Epithelial cell of esophagus (primary cell): ENCODE measurements around the gene ACY1.

Experiments
- DNase-seq: peaks from one replicate; pipeline ENCODE4 v3.0.0; 2010; ENCODE audit warnings: low read depth
- H3K4me3 ChIP-seq: 2 replicates; pipeline ENCODE4 v1.5.1; 2011; ENCODE audit warnings: mild to moderate bottlenecking, low read length, control low read depth
- TF ChIP-seq, protein P1 (sequence below): IDR thresholded peaks from 2 replicates; pipeline ENCODE4 v1.5.1; 2011; ENCODE audit warnings: low read depth, mild to moderate bottlenecking, low read length, control low read depth, inconsistent platforms; ENCODE audit not compliant: insufficient read depth; ENCODE audit errors: missing control alignments

Gene ACY1

GRCh38 chr3:51954713-51955112, 28.6 kb upstream of the ACY1 start:
- H3K4me3 ChIP-seq = no peak overlapping the region
- no peak for DNase-seq
- TF ChIP-seq, protein P1, sequence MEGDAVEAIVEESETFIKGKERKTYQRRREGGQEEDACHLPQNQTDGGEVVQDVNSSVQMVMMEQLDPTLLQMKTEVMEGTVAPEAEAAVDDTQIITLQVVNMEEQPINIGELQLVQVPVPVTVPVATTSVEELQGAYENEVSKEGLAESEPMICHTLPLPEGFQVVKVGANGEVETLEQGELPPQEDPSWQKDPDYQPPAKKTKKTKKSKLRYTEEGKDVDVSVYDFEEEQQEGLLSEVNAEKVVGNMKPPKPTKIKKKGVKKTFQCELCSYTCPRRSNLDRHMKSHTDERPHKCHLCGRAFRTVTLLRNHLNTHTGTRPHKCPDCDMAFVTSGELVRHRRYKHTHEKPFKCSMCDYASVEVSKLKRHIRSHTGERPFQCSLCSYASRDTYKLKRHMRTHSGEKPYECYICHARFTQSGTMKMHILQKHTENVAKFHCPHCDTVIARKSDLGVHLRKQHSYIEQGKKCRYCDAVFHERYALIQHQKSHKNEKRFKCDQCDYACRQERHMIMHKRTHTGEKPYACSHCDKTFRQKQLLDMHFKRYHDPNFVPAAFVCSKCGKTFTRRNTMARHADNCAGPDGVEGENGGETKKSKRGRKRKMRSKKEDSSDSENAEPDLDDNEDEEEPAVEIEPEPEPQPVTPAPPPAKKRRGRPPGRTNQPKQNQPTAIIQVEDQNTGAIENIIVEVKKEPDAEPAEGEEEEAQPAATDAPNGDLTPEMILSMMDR = no peak

DNA sequence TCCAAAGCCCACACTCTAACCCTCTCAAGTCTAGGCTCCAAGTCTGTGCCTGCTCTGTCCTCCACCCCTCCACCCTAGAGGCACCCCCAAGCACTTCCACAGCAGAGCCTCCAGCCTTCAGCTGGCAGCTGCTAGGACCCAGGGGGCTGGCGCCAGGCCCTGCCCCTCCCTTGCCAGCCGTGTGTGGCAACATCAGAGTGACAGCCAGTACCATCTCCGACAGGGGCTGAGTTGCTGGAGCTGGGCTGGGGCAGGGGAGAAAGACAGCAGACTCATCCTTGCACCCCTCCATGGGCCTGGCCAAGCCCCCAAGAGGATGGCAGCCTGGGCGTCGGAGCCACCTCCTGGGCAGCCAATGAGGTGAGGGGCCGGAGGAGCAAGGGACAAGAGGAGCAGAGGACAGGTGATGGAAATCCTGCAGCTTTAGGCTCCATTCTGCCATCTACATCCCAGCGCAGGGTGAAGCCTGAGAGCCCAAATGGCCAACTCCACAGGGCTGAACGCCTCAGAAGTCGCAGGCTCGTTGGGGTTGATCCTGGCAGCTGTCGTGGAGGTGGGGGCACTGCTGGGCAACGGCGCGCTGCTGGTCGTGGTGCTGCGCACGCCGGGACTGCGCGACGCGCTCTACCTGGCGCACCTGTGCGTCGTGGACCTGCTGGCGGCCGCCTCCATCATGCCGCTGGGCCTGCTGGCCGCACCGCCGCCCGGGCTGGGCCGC, 28.0 kb upstream of the ACY1 start, which contains the start of gene GPR62:
TSS of gene GPR62 (plus strand) at position 207 of the 718 bp plus-strand sequence. CDS start at position 479, 272 bp downstream.
- no peak within 1 kb of the TSS for H3K4me3 ChIP-seq
- no peak for DNase-seq

DNA sequence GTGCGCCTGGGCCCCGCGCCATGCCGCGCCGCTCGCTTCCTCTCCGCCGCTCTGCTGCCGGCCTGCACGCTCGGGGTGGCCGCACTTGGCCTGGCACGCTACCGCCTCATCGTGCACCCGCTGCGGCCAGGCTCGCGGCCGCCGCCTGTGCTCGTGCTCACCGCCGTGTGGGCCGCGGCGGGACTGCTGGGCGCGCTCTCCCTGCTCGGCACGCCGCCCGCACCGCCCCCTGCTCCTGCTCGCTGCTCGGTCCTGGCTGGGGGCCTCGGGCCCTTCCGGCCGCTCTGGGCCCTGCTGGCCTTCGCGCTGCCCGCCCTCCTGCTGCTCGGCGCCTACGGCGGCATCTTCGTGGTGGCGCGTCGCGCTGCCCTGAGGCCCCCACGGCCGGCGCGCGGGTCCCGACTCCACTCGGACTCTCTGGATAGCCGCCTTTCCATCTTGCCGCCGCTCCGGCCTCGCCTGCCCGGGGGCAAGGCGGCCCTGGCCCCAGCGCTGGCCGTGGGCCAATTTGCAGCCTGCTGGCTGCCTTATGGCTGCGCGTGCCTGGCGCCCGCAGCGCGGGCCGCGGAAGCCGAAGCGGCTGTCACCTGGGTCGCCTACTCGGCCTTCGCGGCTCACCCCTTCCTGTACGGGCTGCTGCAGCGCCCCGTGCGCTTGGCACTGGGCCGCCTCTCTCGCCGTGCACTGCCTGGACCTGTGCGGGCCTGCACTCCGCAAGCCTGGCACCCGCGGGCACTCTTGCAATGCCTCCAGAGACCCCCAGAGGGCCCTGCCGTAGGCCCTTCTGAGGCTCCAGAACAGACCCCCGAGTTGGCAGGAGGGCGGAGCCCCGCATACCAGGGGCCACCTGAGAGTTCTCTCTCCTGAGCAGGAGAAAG, 27.2 kb upstream of the ACY1 start:
- TF ChIP-seq, protein P1 = peak; percentile 72
- peak; percentile 83 for DNase-seq
- H3K4me3 ChIP-seq = no peak overlapping the region

More for the DNA sequence above, 28.0 kb upstream of the ACY1 start, which contains the start of gene GPR62:
- TF ChIP-seq, protein P1 = no peak

GRCh38 chr3:51957520-51958205, 25.7 kb upstream of the ACY1 start:
- H3K4me3 ChIP-seq = no peak overlapping the region
- TF ChIP-seq, protein P1 = no peak
- DNase-seq = no peak

GRCh38 chr3:51958603-51959521, 24.5 kb upstream of the ACY1 start:
- DNase-seq = no peak
- TF ChIP-seq, protein P1 = no peak
- H3K4me3 ChIP-seq = no peak overlapping the region

DNA sequence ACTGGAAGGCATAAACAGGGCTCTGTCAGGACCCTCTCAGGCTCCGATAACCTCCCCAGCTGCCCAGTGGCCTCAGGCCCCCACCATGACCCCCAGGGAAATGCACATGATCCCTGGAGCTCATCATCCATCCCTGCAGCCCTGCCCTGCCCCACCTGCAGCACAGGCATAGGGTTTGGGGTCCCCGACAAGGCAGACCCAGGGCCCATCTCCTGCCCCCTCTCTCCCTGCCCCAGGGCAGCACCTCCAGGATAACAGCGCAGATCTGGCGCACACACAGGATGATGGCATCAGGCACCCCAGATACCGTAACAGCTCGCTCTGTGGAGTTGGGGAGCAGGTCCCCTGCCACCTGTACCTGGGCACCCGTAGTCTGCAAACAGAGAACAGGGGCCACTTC, 23.7 kb upstream of the ACY1 start:
- TF ChIP-seq, protein P1 = no peak
- H3K4me3 ChIP-seq = no peak overlapping the region
- no peak for DNase-seq
